GM19023 (cell line): ENCODE measurements around the gene QPCT.

Experiments used
- ATAC-seq: cut with Tn5 transposase; IDR thresholded peaks from one replicate; pipeline ENCODE4 v1.9.1; 2021; ENCODE audit warnings: mild to moderate bottlenecking, moderate library complexity; ENCODE audit not compliant: unreplicated experiment

Gene QPCT

GRCh38 chr2:37324786-37325624 is 19.4 kb upstream of the QPCT start, which contains the start of gene PRKD3:
PRKD3 (minus strand) TSS chr2:37324833; CDS start chr2:37316524, 8,309 bp downstream.
- peak; percentile 82 for ATAC-seq

GRCh38 chr2:37325625-37326071 is 18.8 kb upstream of the QPCT start:
- ATAC-seq = no peak

- no peak for ATAC-seq
Observed at GRCh38 chr2:37326285-37326684, 18.1 kb upstream of the QPCT start.

- ATAC-seq = no peak
Observed at GRCh38 chr2:37326866-37327634, 17.4 kb upstream of the QPCT start.

- no peak for ATAC-seq
Observed at GRCh38 chr2:37330681-37331080, 13.7 kb upstream of the QPCT start.

- ATAC-seq = no peak
Observed at GRCh38 chr2:37332560-37332959, 11.9 kb upstream of the QPCT start.

- no peak for ATAC-seq
Observed at GRCh38 chr2:37333256-37333655, 11.2 kb upstream of the QPCT start.

- ATAC-seq = no peak
Observed at GRCh38 chr2:37335604-37336003, 8.8 kb upstream of the QPCT start.

- no peak for ATAC-seq
Observed at GRCh38 chr2:37337620-37338280, 6.7 kb upstream of the QPCT start.

GRCh38 chr2:37338933-37339332 is 5.5 kb upstream of the QPCT start:
- ATAC-seq = no peak

GRCh38 chr2:37340637-37341036 is 3.8 kb upstream of the QPCT start:
- no peak for ATAC-seq

GRCh38 chr2:37342591-37343220 is 1.7 kb upstream of the QPCT start:
- no peak for ATAC-seq

- ATAC-seq = no peak
Observed at GRCh38 chr2:37343537-37344434, 644 bp upstream of the QPCT start.

GRCh38 chr2:37348155-37348554 is 3.7 kb downstream of the QPCT start:
- no peak for ATAC-seq

GRCh38 chr2:37349231-37349860 is 4.9 kb downstream of the QPCT start:
- no peak for ATAC-seq

- peak; percentile 69 for ATAC-seq
Observed at GRCh38 chr2:37350034-37350433, 5.6 kb downstream of the QPCT start.

- no peak for ATAC-seq
Observed at GRCh38 chr2:37354531-37354930, 10.1 kb downstream of the QPCT start.

GRCh38 chr2:37355735-37356134 is 11.3 kb downstream of the QPCT start:
- no peak for ATAC-seq

GRCh38 chr2:37356299-37356698 is 11.9 kb downstream of the QPCT start:
- ATAC-seq = no peak
